ENCODE data around the gene KRT5.

DNA sequence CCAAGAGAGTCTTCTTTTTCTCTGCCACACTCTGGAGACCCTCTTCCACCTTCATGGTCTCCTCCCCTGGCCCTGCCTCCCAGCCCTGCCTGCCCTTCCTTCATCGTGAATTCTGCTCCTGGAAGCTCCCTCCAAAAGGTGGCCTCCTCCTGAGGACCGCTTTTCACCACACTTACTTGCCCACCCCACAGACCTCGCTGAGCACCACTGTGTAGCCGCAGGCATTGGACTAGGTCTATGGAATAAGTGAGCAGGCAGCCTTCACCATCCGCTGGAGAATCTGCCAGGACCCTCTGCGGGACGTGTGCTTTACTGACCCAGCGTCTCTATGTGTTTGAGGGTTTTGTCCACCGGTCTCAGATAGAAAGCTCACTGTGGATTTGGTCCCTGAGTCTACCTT, 9.7 kb upstream of the KRT5 start:
- TF ChIP-seq, protein P1, sequence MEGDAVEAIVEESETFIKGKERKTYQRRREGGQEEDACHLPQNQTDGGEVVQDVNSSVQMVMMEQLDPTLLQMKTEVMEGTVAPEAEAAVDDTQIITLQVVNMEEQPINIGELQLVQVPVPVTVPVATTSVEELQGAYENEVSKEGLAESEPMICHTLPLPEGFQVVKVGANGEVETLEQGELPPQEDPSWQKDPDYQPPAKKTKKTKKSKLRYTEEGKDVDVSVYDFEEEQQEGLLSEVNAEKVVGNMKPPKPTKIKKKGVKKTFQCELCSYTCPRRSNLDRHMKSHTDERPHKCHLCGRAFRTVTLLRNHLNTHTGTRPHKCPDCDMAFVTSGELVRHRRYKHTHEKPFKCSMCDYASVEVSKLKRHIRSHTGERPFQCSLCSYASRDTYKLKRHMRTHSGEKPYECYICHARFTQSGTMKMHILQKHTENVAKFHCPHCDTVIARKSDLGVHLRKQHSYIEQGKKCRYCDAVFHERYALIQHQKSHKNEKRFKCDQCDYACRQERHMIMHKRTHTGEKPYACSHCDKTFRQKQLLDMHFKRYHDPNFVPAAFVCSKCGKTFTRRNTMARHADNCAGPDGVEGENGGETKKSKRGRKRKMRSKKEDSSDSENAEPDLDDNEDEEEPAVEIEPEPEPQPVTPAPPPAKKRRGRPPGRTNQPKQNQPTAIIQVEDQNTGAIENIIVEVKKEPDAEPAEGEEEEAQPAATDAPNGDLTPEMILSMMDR (conservative IDR thresholded peaks at IDR 0.05 in 1 of 2, IDR thresholded peaks at IDR 0.05 in 1 of 2; ENCODE audit: low read depth in 1 of 2, low read length in 2 of 2) = no peak
- TF ChIP-seq EZH2 (IDR thresholded peaks at IDR 0.05; ENCODE audit: low read length, missing control alignments) = no peak
